ENCODE results near the gene FBXL3.

DNA sequence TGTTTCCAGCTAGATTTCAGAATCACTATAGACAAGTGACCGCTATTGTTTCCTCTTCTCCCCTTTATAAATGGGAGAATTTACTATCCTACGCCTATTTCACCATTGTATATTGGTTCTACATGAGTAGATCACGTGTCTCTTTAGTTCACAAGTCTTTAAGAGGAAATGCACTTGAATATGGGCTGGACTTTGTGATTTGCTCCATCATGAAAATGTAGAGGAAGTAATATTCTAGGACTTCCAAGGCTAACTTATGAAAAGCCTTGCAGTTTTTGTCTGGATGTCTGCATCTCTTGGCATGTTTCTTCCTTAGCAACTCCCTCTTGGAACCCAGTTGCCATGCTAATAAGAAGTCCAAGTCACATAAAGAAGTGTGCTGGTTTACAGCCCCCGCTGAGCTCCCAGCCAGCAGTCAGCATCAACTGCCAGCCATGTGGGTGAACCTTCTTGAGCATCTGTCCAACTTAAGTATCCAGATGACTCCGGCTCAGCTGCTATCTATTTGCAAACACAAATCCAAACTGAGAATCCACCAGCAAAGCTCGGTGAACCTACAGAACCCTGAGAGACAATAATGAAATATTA is 4.8 kb upstream of the FBXL3 start:
- TF ChIP-seq, protein P1, sequence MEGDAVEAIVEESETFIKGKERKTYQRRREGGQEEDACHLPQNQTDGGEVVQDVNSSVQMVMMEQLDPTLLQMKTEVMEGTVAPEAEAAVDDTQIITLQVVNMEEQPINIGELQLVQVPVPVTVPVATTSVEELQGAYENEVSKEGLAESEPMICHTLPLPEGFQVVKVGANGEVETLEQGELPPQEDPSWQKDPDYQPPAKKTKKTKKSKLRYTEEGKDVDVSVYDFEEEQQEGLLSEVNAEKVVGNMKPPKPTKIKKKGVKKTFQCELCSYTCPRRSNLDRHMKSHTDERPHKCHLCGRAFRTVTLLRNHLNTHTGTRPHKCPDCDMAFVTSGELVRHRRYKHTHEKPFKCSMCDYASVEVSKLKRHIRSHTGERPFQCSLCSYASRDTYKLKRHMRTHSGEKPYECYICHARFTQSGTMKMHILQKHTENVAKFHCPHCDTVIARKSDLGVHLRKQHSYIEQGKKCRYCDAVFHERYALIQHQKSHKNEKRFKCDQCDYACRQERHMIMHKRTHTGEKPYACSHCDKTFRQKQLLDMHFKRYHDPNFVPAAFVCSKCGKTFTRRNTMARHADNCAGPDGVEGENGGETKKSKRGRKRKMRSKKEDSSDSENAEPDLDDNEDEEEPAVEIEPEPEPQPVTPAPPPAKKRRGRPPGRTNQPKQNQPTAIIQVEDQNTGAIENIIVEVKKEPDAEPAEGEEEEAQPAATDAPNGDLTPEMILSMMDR (conservative IDR thresholded peaks at IDR 0.05): no peak
- TF ChIP-seq ZFX (IDR thresholded peaks at IDR 0.05): no peak

Data from C4-2B (cell line).